Activated gamma-delta T cell treated with Interleukin-2 at 50 U/mL for 16 hours (primary cell): ENCODE data around the gene RSPRY1.
"Not testable (repeated sequence)": the region's sequence is repeated elsewhere in the genome, so short reads cannot be mapped to it uniquely, and the experiment has no call there.

ENCODE experiments used
- DNase-seq: peaks from one replicate; pipeline ENCODE4 v3.0.0-alpha.2; 2020

RSPRY1 gene

GRCh38 chr16:57257455-57258070, 71.4 kb downstream of the RSPRY1 start:
- DNase-seq, result no peak

- DNase-seq, result no peak
Measured at GRCh38 chr16:57258226-57258909, 72.2 kb downstream of the RSPRY1 start.

- DNase-seq, result no peak
Measured at GRCh38 chr16:57258910-57259475, 72.9 kb downstream of the RSPRY1 start.

- DNase-seq, result peak; percentile 23
Measured at GRCh38 chr16:57260294-57260929, 74.3 kb downstream of the RSPRY1 start.

- no peak for DNase-seq
Measured at GRCh38 chr16:57261806-57262205, 75.7 kb downstream of the RSPRY1 start.

- no peak for DNase-seq
Measured at GRCh38 chr16:57262841-57263540, 76.9 kb downstream of the RSPRY1 start.

GRCh38 chr16:57263541-57264351, 77.6 kb downstream of the RSPRY1 start:
- DNase-seq, result no peak

GRCh38 chr16:57264381-57264780, 78.3 kb downstream of the RSPRY1 start:
- no peak for DNase-seq

- no peak for DNase-seq
Measured at GRCh38 chr16:57264950-57265371, 78.8 kb downstream of the RSPRY1 start.

- no peak for DNase-seq
Measured at GRCh38 chr16:57265850-57266530, 79.9 kb downstream of the RSPRY1 start.

- peak; percentile 25 for DNase-seq
Measured at GRCh38 chr16:57266531-57267260, 80.6 kb downstream of the RSPRY1 start.

- DNase-seq, result not testable (repeated sequence)
Measured at GRCh38 chr16:57267343-57267742, 81.2 kb downstream of the RSPRY1 start.

- no peak for DNase-seq
Measured at GRCh38 chr16:57268804-57269800, 83.0 kb downstream of the RSPRY1 start.

GRCh38 chr16:57270221-57271062, 84.3 kb downstream of the RSPRY1 start:
- no peak for DNase-seq

GRCh38 chr16:57271063-57271345, 84.9 kb downstream of the RSPRY1 start:
- no peak for DNase-seq

- no peak for DNase-seq
Measured at GRCh38 chr16:57271867-57272495, 85.9 kb downstream of the RSPRY1 start.

- no peak for DNase-seq
Measured at GRCh38 chr16:57273359-57273758, 87.2 kb downstream of the RSPRY1 start.

GRCh38 chr16:57273826-57274225, 87.7 kb downstream of the RSPRY1 start:
- DNase-seq, result no peak
